GM21717 (cell line): ENCODE results near the gene NGRN.

Experiments
- ATAC-seq: cut with Tn5 transposase; IDR thresholded peaks from one replicate; pipeline ENCODE4 v1.9.1; 2021; ENCODE audit warnings: mild to moderate bottlenecking, moderate library complexity; ENCODE audit not compliant: unreplicated experiment

Gene NGRN, protein sequence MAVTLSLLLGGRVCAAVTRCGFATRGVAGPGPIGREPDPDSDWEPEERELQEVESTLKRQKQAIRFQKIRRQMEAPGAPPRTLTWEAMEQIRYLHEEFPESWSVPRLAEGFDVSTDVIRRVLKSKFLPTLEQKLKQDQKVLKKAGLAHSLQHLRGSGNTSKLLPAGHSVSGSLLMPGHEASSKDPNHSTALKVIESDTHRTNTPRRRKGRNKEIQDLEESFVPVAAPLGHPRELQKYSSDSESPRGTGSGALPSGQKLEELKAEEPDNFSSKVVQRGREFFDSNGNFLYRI

GRCh38 chr15:90265271-90266060 is at the start of gene NGRN:
Gene NGRN (plus strand): TSS chr15:90265672. CDS start chr15:90265713, 41 bp downstream.
- peak; percentile 91 for ATAC-seq

DNA sequence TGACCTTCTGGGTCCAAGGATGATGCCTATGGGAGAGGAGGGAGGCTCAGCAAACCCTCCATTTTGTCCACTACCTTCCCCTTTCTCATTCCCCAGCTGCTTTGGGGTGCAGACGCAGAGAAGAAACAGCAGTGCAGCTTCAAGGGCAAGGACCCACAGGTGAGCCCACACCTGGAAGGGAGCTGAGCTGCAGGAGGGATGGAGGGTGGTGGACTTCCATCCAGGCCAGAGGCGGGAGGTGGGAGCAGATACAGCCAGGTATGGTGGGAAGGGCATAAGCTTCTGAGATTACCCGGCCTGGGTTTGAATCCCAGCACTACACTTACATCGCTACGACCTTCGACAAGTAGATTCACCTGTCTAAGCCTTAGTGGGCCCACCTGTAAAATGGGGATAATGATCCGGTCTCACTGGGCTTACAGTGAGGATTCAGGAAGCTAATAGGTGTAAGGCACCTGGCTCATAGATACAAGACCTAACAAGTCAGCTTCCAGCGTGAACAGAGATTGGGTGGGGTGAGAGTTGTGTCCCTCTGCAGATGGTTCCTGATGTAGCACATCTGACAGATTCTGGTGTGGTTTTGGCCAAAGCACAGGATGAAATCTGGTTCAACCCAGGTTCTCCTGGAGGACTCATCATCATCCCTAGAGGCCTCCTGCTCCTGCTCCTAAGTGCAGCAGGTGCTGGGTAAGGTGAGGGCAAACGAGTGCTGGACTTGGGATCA is 47.6 kb upstream of the NGRN start:
- ATAC-seq = no peak

GRCh38 chr15:90219421-90220141 is 45.9 kb upstream of the NGRN start:
- ATAC-seq = no peak

DNA sequence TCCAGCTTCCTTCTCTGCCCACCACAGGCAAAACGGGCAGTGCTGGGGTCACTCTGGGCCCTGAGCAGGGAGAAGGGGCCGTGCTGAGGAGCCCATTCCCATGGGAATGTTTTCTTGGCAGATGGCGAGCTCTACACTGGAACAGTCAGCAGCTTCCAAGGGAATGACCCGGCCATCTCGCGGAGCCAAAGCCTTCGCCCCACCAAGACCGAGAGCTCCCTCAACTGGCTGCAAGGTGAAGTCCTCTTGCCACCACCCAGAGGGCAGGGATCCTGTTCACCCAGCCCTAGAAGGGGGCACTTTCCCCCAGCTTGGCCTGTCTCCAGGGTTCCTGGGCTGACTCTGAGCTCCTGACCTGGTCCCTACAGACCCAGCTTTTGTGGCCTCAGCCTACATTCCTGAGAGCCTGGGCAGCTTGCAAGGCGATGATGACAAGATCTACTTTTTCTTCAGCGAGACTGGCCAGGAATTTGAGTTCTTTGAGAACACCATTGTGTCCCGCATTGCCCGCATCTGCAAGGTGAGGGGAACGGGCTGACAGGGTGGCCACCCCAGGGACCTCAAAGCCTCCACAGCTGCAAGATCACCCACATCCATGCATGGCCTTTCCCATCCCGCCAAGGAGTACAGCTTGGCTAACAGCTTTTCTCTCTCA is 44.1 kb upstream of the NGRN start:
- ATAC-seq = no peak

DNA sequence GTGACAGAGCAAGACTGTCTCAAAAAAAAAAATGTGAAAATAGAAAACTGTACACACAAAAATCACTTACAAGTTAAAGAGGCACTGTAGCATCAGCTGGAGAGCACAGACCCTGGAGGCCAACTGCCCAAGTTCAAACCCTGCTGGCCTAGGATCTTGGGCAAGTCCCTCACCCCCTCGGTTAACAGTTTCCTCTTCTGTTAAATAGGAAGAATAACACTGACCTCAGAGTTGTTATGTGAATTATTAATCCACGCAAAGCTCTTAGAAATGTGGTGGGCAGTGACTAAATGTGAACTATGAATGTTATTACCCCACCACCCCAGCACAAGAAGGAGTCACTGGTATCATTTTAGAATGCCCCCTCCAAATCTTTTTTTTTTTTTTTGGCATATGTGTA is 42.9 kb upstream of the NGRN start:
- no peak for ATAC-seq

GRCh38 chr15:90223441-90224165 is 41.9 kb upstream of the NGRN start:
- no peak for ATAC-seq

DNA sequence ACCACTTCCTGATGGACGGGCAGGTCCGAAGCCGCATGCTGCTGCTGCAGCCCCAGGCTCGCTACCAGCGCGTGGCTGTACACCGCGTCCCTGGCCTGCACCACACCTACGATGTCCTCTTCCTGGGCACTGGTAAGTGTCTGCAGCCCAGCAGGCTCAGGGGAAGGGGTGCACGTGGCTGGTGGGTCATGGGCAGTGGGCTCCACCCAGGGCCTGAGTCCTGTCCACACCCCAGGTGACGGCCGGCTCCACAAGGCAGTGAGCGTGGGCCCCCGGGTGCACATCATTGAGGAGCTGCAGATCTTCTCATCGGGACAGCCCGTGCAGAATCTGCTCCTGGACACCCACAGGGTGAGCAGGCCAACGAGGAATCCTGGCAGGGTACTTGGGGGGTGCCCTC is 40.4 kb upstream of the NGRN start:
- no peak for ATAC-seq

DNA sequence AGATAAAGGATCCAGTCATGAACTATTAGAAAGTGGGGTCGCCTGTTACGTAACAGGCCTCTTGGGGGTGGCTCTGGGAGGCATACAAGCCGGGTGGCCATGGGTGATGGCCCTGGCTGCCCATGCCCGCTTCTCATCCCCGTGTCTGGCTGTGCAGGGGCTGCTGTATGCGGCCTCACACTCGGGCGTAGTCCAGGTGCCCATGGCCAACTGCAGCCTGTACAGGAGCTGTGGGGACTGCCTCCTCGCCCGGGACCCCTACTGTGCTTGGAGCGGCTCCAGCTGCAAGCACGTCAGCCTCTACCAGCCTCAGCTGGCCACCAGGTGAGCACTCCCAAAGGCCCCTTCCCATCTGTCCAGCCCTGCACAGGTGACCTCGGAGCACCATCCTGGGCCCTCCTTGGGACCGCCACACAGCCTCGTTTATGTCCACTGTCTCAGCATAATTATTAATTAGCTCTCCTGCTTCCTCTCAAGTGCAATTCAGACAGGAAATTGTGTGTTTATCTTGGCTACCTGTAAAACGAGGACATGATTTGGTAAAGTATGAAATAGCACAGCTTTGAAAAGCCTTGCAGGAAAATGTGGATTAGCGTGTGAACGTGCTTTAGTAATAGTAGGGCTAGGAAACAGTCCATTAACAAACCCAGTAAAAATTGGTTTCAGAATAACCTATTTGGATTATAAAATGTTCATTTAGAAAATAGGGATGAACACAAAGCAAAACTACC is 39.8 kb upstream of the NGRN start:
- ATAC-seq = no peak

DNA sequence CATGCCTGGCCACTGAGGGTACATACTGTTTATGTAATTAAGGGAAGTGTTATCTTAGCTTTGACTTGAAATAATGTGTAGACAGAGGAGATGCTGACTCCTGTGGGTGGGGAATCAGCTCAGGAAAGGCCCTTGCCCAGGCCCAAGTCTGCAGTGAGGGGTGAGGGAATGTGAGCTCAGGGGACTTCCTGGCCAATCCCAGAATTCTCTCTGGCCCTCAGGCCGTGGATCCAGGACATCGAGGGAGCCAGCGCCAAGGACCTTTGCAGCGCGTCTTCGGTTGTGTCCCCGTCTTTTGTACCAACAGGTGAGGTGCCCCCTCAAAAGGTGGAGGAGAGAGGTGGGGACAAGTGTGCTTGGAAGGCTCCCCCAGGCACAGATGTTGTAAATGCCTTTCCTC is 38.1 kb upstream of the NGRN start:
- ATAC-seq = no peak

GRCh38 chr15:90227816-90228772 is 37.4 kb upstream of the NGRN start:
- ATAC-seq = no peak

DNA sequence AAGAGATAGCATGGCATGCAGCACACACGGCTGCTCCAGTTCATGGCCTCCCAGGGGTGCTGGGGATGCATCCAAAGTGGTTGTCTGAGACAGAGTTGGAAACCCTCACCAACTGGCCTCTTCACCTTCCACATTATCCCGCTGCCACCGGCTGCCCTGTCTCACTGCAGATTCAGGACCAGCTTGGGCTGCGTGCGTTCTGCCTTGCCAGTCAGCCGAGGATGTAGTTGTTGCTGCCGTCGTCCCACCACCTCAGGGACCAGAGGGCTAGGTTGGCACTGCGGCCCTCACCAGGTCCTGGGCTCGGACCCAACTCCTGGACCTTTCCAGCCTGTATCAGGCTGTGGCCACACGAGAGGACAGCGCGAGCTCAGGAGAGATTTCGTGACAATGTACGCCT is 36.5 kb upstream of the NGRN start:
- no peak for ATAC-seq

GRCh38 chr15:90230071-90230494 is 35.4 kb upstream of the NGRN start:
- no peak for ATAC-seq

DNA sequence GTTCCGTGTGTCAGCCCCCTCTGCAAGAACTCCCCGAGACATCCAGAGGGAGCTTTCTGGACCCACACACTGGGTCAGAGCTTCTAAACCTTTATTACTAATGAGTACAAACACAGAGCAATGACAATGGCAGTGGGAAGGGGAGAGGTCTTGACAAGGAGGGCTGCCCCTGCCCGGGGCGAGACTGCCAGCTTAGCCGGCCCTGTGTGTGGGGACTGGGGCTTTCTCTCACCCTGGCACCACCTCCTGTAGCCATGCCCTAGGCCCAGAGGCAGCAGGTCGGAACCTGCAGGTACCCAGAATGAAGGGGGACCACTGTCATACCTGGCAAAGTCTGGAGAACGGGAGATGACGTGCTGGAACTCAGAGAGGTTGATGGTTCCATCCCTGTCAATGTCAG is 34.9 kb upstream of the NGRN start:
- ATAC-seq = no peak

- no peak for ATAC-seq
These were observed 34.1 kb upstream of the NGRN start for GRCh38 chr15:90231028-90232017.

- no peak for ATAC-seq
These were observed 33.3 kb upstream of the NGRN start for GRCh38 chr15:90232196-90232595.

GRCh38 chr15:90232941-90233386 is 32.5 kb upstream of the NGRN start:
- ATAC-seq = no peak
